H9 (cell line): Measurements from ENCODE around the gene CALCR. TPM values are rescaled to one million over a fixed set of nuclear protein-coding genes. Genes with fewer than 3 reads are reported as not detected.

Source experiments
- DNase-seq: peaks from one replicate; pipeline ENCODE4 v3.0.0-alpha.2; 2017
- H2AFZ ChIP-seq: one replicate; pipeline ENCODE4 v1.6.1; 2013; ENCODE audit warnings: mild to moderate bottlenecking, low read length, control low read depth, moderate library complexity
- H2AK5ac ChIP-seq: 2 replicates; pipeline ENCODE4 v1.6.1; 2013; ENCODE audit warnings: low read length, control low read depth, mixed read lengths; ENCODE audit not compliant: insufficient read length
- H2BK120ac ChIP-seq: one replicate; pipeline ENCODE4 v1.6.1; 2013; ENCODE audit warnings: low read depth, mild to moderate bottlenecking, low read length, control low read depth, inconsistent platforms; ENCODE audit not compliant: poor library complexity, severe bottlenecking
- H2BK12ac ChIP-seq: 2 replicates; pipeline ENCODE4 v1.6.1; 2013; ENCODE audit warnings: low read length, control low read depth, mixed read lengths, low read depth; ENCODE audit not compliant: insufficient read length
- H2BK15ac ChIP-seq: 2 replicates; pipeline ENCODE4 v1.6.1; 2013; ENCODE audit warnings: low read depth, low read length, control low read depth
- H2BK20ac ChIP-seq: one replicate; pipeline ENCODE4 v1.6.1; 2013; ENCODE audit warnings: low read depth, mild to moderate bottlenecking, low read length, control low read depth, inconsistent platforms; ENCODE audit not compliant: poor library complexity, severe bottlenecking
- H2BK5ac ChIP-seq: 2 replicates; pipeline ENCODE4 v1.6.1; 2013; ENCODE audit warnings: low read length, control low read depth, mixed read lengths; ENCODE audit not compliant: insufficient read length
- H3K14ac ChIP-seq: 2 replicates; pipeline ENCODE4 v1.6.1; 2013; ENCODE audit warnings: low read length, control low read depth; ENCODE audit not compliant: insufficient read depth
- H3K18ac ChIP-seq: 2 replicates; pipeline ENCODE4 v1.6.1; 2013; ENCODE audit warnings: low read depth, mild to moderate bottlenecking, mixed read lengths, low read length, control low read depth; ENCODE audit not compliant: insufficient read length
- H3K23ac ChIP-seq: 2 replicates; pipeline ENCODE4 v1.6.1; 2013; ENCODE audit warnings: low read length, control low read depth, mixed read lengths, low read depth; ENCODE audit not compliant: insufficient read length
- H3K23me2 ChIP-seq: 2 replicates; pipeline ENCODE4 v1.6.1; 2013; ENCODE audit warnings: low read depth, mild to moderate bottlenecking, mixed read lengths, low read length, control low read depth; ENCODE audit not compliant: insufficient read length, poor library complexity, severe bottlenecking
- H3K27ac ChIP-seq: 2 replicates; pipeline ENCODE4 v1.5.1; 2013; ENCODE audit warnings: low read length, control low read depth, mixed read lengths, low read depth; ENCODE audit not compliant: insufficient read length
- H3K27me3 ChIP-seq: 2 replicates; pipeline ENCODE4 v1.6.1; 2013; ENCODE audit warnings: low read length, control low read depth, inconsistent platforms; ENCODE audit not compliant: insufficient read depth
- H3K4ac ChIP-seq: 2 replicates; pipeline ENCODE4 v1.6.1; 2013; ENCODE audit warnings: low read depth, mild to moderate bottlenecking, control low read depth, inconsistent platforms, low read length, moderate library complexity
- H3K4me1 ChIP-seq: 2 replicates; pipeline ENCODE4 v1.6.1; 2013; ENCODE audit warnings: low read length, control low read depth, inconsistent platforms; ENCODE audit not compliant: insufficient read depth
- H3K4me2 ChIP-seq: 2 replicates; pipeline ENCODE4 v1.6.1; 2013; ENCODE audit warnings: low read length, control low read depth, mixed read lengths; ENCODE audit not compliant: insufficient read length, insufficient read depth
- H3K56ac ChIP-seq: 2 replicates; pipeline ENCODE4 v1.6.1; 2013; ENCODE audit warnings: low read depth, mild to moderate bottlenecking, mixed read lengths, low read length, control low read depth; ENCODE audit not compliant: insufficient read length
- H3K79me1 ChIP-seq: 2 replicates; pipeline ENCODE4 v1.6.1; 2013; ENCODE audit warnings: low read depth, mild to moderate bottlenecking, moderate library complexity, low read length, control low read depth, inconsistent platforms; ENCODE audit not compliant: insufficient read depth, poor library complexity, severe bottlenecking
- H3K79me2 ChIP-seq: 2 replicates; pipeline ENCODE4 v1.6.1; 2013; ENCODE audit warnings: low read length, control low read depth, inconsistent platforms; ENCODE audit not compliant: insufficient read depth
- H3K9ac ChIP-seq: 2 replicates; pipeline ENCODE4 v1.6.1; 2013; ENCODE audit warnings: low read length, control low read depth, mixed read lengths; ENCODE audit not compliant: insufficient read length; ENCODE audit errors: extremely low read depth
- H3K9me3 ChIP-seq: one replicate; pipeline ENCODE4 v1.6.1; 2013; ENCODE audit warnings: low read depth, low read length, inconsistent platforms; ENCODE audit not compliant: control insufficient read depth
- H3T11ph ChIP-seq: one replicate; pipeline ENCODE4 v1.6.1; 2013; ENCODE audit warnings: mild to moderate bottlenecking, low read length, control low read depth, inconsistent platforms
- H4K20me1 ChIP-seq: one replicate; pipeline ENCODE4 v1.6.1; 2013; ENCODE audit not compliant: control insufficient read depth, insufficient read length, insufficient read depth
- H4K5ac ChIP-seq: 2 replicates; pipeline ENCODE4 v1.6.1; 2013; ENCODE audit warnings: low read depth, mild to moderate bottlenecking, mixed read lengths, low read length, control low read depth; ENCODE audit not compliant: insufficient read length
- H4K8ac ChIP-seq: replicated peaks from 2 replicates; pipeline ENCODE4 v1.6.1; 2013; ENCODE audit warnings: low read length, control low read depth, mixed read lengths, low read depth; ENCODE audit not compliant: insufficient read length
- H4K91ac ChIP-seq: 2 replicates; pipeline ENCODE4 v1.6.1; 2013; ENCODE audit warnings: low read depth, mild to moderate bottlenecking, moderate library complexity, mixed read lengths, low read length, control low read depth; ENCODE audit not compliant: insufficient read length
- H3K27ac Mint-ChIP-seq, 3 experiments: 2 replicates in 2 of 3; 3 replicates in 1 of 3; pipeline ENCODE4 v1.8.0; 2020 to 2021; ENCODE audit warnings: mixed read lengths in 3 of 3, mild to moderate bottlenecking in 1 of 3, moderate library complexity in 1 of 3
- H3K27me3 Mint-ChIP-seq: 2 replicates; pipeline ENCODE4 v1.8.0; 2021; ENCODE audit warnings: low read depth, mild to moderate bottlenecking, moderate library complexity, mixed read lengths
- H3K36me3 Mint-ChIP-seq, 3 experiments: 2 replicates in 2 of 3; 3 replicates in 1 of 3; pipeline ENCODE4 v1.8.0; 2020 to 2021; ENCODE audit warnings: low read depth in 3 of 3, mixed read lengths in 3 of 3; ENCODE audit not compliant: insufficient read depth in 1 of 3
- H3K4me1 Mint-ChIP-seq, 2 experiments: 2 replicates each; pipeline ENCODE4 v1.8.0; 2020; ENCODE audit warnings: mixed read lengths in 2 of 2
- H3K4me3 Mint-ChIP-seq, 2 experiments: 2 replicates in 1 of 2; 3 replicates in 1 of 2; pipeline ENCODE4 v1.8.0; 2020 to 2021; ENCODE audit warnings: mild to moderate bottlenecking in 2 of 2, mixed read lengths in 2 of 2, moderate library complexity in 1 of 2
- H3K9me3 Mint-ChIP-seq, 2 experiments: 2 replicates in 1 of 2; 3 replicates in 1 of 2; pipeline ENCODE4 v1.8.0; 2020; ENCODE audit warnings: mild to moderate bottlenecking in 2 of 2, mixed read lengths in 2 of 2, moderate library complexity in 1 of 2
- CTCF ChIP-seq: fragments of 200-600 bp; sonication (generic); conservative IDR thresholded peaks from 3 replicates; pipeline ENCODE4 v1.8.0; 2021; ENCODE audit warnings: antibody characterized with exemption, mild to moderate bottlenecking
- WGBS: extraction: QIAGEN DNeasy Blood & Tissue Kit; methylation state at CpG from one replicate; pipeline ENCODE4 v1.1.7; 2013; ENCODE audit warnings: missing lambda C conversion rate, low lambda C conversion rate, mixed read lengths; ENCODE audit not compliant: insufficient read length; ENCODE audit errors: extremely low coverage; 5-methylcytosine and 5-hydroxymethylcytosine counted together
- total RNA-seq: library from RNA; stranded (reverse); gene quantifications from 2 replicates; pipeline ENCODE4 v1.2.1, GENCODE V29; 2021

Gene CALCR
- total RNA-seq, 1 experiment from 2014 or later = 0.52 TPM

- Histone ChIP-seq H2BK5ac (no peak overlapping the region), H2AFZ (no peak overlapping the region), H3K9ac (no peak overlapping the region), H3K4me1 (peaks cover 8% of the 10 kb centered on the region), H4K8ac (no peak overlapping the region), H4K5ac (no peak overlapping the region), H4K20me1 (no peaks in the 10 kb centered on the region), H2AK5ac (no peak overlapping the region), H3K9me3 (no peaks in the 10 kb centered on the region), H3K23me2 (no peaks in the 10 kb centered on the region), H4K91ac (no peak overlapping the region), H2BK120ac (no peak overlapping the region), H3K79me2 (no peaks in the 10 kb centered on the region), H3T11ph (no peak overlapping the region), H3K27ac (no peak overlapping the region), H3K14ac (no peak overlapping the region), H3K4ac (no peak overlapping the region), H2BK20ac (no peak overlapping the region), H3K18ac (no peak overlapping the region), H3K23ac (no peak overlapping the region), H3K4me2 (no peak overlapping the region), H3K79me1 (no peaks in the 10 kb centered on the region), H2BK12ac (no peak overlapping the region), H3K27me3 (no peaks in the 10 kb centered on the region), H3K56ac (no peak overlapping the region), H2BK15ac (no peak overlapping the region)
- WGBS = no CpG with 5 or more reads among the region's 4 CpGs
- peak overlapping the region; percentile 85 to 95 (median 91) for H3K27ac Mint-ChIP-seq
- no peaks in the 10 kb centered on the region for H3K27me3 Mint-ChIP-seq
- TF ChIP-seq CTCF = no peak
- no peaks in the 10 kb centered on the region for H3K36me3 Mint-ChIP-seq
- H3K4me1 Mint-ChIP-seq = peaks cover 48 to 55% of the 10 kb centered on the region in 2 experiments
- no peak overlapping the region; a peak in 1 of 5 replicates for H3K4me3 Mint-ChIP-seq
- H3K9me3 Mint-ChIP-seq = no peaks in the 10 kb centered on the region
- DNase-seq = no peak
Observed at GRCh38 chr7:93475811-93476210, 98.7 kb downstream of the CALCR start.
